ENCODE measurements around the gene IFNAR2. TPM values are rescaled to one million over a fixed set of nuclear protein-coding genes. Genes with fewer than 3 reads are reported as not detected.
"Not testable (repeated sequence)": the region's sequence is repeated elsewhere in the genome, so short reads cannot be mapped to it uniquely, and the experiment has no call there.

IFNAR2 gene
- total RNA-seq, 1 donor from 2014 or later, result 32.4 TPM

DNA sequence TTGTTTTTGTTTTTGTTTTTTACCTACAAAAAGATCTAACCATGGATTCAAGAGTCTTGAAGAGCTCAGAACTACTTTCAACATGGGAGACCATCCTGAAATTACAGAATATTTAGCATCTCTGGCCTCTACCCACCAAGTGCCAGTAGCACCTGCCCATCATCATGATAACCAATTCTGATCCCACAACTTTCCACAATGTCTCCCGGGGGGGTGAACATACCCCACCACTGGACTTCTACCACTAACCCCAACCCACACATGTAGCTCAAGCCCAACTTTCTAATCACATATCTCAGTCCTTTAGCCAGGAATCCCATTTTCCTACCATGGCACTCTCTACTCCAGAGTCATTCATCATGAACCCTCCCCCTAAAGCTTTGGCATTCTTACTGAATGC is 15.7 kb upstream of the IFNAR2 start:
- TF ChIP-seq, protein P1, sequence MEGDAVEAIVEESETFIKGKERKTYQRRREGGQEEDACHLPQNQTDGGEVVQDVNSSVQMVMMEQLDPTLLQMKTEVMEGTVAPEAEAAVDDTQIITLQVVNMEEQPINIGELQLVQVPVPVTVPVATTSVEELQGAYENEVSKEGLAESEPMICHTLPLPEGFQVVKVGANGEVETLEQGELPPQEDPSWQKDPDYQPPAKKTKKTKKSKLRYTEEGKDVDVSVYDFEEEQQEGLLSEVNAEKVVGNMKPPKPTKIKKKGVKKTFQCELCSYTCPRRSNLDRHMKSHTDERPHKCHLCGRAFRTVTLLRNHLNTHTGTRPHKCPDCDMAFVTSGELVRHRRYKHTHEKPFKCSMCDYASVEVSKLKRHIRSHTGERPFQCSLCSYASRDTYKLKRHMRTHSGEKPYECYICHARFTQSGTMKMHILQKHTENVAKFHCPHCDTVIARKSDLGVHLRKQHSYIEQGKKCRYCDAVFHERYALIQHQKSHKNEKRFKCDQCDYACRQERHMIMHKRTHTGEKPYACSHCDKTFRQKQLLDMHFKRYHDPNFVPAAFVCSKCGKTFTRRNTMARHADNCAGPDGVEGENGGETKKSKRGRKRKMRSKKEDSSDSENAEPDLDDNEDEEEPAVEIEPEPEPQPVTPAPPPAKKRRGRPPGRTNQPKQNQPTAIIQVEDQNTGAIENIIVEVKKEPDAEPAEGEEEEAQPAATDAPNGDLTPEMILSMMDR (IDR thresholded peaks at IDR 0.05), result no peak
- no peaks in the 10 kb centered on the region for H3K36me3 ChIP-seq
- H3K9me3 ChIP-seq, result no peaks in the 10 kb centered on the region
- peaks cover 23% of the 10 kb centered on the region for H3K4me1 ChIP-seq
- no peak for DNase-seq
- no peak overlapping the region for H3K4me3 ChIP-seq
- no peaks in the 10 kb centered on the region for H3K27me3 ChIP-seq
- no peak for ATAC-seq
- intact Hi-C loops (cut with DNase I), result no loop called here
- no peak overlapping the region for H3K27ac ChIP-seq

DNA sequence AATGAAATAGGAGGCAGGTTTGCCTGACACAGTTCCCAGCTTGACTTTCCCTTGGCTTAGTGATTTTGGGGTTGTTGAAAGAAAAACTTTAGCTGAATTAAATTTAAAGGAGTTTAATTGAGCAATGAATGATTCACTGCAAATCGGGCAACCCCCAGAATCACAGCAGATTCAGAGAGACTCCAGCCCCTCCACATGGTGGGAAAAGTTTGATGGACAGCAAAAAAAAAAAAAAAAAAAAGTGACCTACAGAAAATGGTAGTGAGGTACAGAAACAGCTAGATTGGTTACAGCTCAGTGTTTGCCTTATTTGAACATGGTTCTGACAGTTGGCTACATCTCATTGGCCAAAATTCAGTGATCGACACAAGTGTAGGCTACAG is 12.6 kb upstream of the IFNAR2 start:
- H3K27ac ChIP-seq, result peak overlapping the region; percentile 69
- no peak for ATAC-seq

DNA sequence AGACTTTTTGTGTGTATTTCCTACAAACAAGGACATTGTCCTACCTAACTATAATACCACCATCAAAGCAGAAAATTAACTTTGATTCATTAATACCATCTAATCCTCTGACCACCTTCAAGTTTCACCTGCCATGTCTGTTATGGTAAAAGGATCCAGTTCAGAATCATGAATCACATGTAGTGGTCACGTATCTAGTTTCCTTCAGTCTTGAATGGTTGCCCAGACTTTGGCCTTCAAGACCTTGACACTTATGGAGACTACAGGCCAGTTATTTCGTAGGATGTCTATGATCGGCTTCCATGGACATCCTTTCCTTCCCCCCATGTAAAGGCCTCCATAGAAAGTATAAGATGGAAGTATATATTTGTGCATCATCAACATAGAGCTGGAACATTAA is 10.4 kb upstream of the IFNAR2 start:
- no peaks in the 10 kb centered on the region for H3K27me3 ChIP-seq
- no peaks in the 10 kb centered on the region for H3K9me3 ChIP-seq
- H3K4me3 ChIP-seq, result no peak overlapping the region
- DNase-seq (no peak), ATAC-seq (no peak)
- no peak overlapping the region for H3K27ac ChIP-seq
- peaks cover 11% of the 10 kb centered on the region for H3K4me1 ChIP-seq
- TF ChIP-seq, protein P1 (IDR thresholded peaks at IDR 0.05), result no peak
- intact Hi-C loops (cut with DNase I), result no loop called here
- no peaks in the 10 kb centered on the region for H3K36me3 ChIP-seq

More for the DNA sequence above, 12.6 kb upstream of the IFNAR2 start:
- no peak overlapping the region for H3K4me3 ChIP-seq
- TF ChIP-seq, protein P1 (IDR thresholded peaks at IDR 0.05), result no peak
- H3K27me3 ChIP-seq, result no peaks in the 10 kb centered on the region
- no peaks in the 10 kb centered on the region for H3K9me3 ChIP-seq
- H3K36me3 ChIP-seq, result no peaks in the 10 kb centered on the region
- no peak for DNase-seq
- peaks cover 17% of the 10 kb centered on the region for H3K4me1 ChIP-seq
- intact Hi-C loops (cut with DNase I), result no loop called here

DNA sequence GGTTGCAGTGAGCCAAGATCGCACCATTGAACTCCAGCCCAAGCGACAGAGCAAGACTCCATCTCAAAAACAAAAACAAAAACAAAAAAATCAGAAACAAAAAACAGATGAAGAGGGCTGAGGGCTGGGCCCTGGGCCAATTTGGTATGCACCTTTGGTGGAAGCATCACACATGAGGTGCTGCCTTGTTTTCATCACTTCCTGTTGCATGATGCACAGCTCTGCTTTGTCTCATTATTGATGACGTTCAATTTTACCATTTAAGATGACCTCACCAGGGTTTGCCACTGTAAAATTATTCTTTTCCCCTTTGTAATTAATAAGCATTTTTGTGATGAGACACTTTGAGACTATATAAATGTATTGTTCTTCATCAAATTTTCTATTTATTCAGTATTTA is 9.8 kb upstream of the IFNAR2 start:
- TF ChIP-seq, protein P1 (IDR thresholded peaks at IDR 0.05), result no peak
- Histone ChIP-seq H3K27ac (no peak overlapping the region), H3K27me3 (no peaks in the 10 kb centered on the region), H3K4me3 (no peak overlapping the region), H3K9me3 (no peaks in the 10 kb centered on the region), H3K4me1 (peaks cover 8% of the 10 kb centered on the region), H3K36me3 (no peaks in the 10 kb centered on the region)
- DNase-seq (no peak), ATAC-seq (no peak)
- intact Hi-C loops (cut with DNase I), result no loop called here

DNA sequence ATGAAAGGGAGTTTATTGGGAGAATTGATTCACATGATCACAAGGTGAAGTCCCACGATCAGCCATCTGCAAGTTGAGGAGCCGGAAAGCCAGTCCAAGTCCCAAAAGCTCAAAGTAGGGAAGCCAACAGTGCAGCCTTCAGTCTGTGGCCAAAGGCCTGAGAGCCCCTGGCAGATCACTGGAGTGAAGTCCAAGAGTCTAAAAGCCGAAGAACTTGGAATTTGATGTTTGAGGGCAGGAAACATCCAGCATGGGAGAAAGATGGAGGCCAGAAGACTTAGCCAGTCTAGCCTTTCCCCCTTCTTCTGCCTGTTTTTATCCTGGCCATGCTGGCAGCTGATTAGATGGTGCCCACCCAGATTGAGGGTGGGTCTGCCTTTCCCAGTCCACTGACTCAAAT is 4.4 kb upstream of the IFNAR2 start:
- H3K27ac ChIP-seq; H3K9me3 ChIP-seq; intact Hi-C loops (cut with DNase I); ATAC-seq; H3K27me3 ChIP-seq; H3K4me3 ChIP-seq; H3K36me3 ChIP-seq; H3K4me1 ChIP-seq; DNase-seq: not testable (repeated sequence)

DNA sequence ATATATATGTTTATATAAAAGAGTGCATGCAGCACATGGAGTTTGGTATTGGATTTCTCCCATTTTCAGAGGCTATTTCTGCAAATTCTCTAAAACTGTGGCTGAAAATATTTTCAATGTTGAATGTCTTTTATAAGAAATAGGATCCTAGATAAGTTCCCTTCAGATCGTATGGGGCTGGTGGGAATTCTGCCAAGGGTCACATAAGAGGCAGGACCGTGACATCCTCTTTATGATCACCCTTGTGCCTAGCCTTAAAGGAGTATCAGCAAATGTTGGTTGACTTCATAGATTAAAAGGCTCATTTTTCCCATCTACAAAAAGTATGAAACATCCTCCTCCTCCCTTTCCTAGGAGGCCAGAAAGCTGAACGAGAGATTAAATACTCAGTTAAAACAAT is 1.3 kb upstream of the IFNAR2 start:
- TF ChIP-seq, protein P1 (IDR thresholded peaks at IDR 0.05), result no peak
- DNase-seq (no peak), ATAC-seq (no peak)
- no peaks in the 10 kb centered on the region for H3K27me3 ChIP-seq
- no peaks in the 10 kb centered on the region for H3K9me3 ChIP-seq
- H3K4me1 ChIP-seq, result peaks cover 24% of the 10 kb centered on the region
- H3K36me3 ChIP-seq, result no peaks in the 10 kb centered on the region
- no peak overlapping the region for H3K4me3 ChIP-seq
- intact Hi-C loops (cut with DNase I), result no loop called here
- no peak overlapping the region for H3K27ac ChIP-seq
